H9 (cell line): ENCODE data around the gene NTRK2. TPM values are rescaled to one million over a fixed set of nuclear protein-coding genes. Genes with fewer than 3 reads are reported as not detected.

Experiments used
- DNase-seq: peaks from one replicate; pipeline ENCODE4 v3.0.0-alpha.2; 2017
- H2AFZ ChIP-seq: one replicate; pipeline ENCODE4 v1.6.1; 2013; ENCODE audit warnings: mild to moderate bottlenecking, low read length, control low read depth, moderate library complexity
- H2AK5ac ChIP-seq: 2 replicates; pipeline ENCODE4 v1.6.1; 2013; ENCODE audit warnings: low read length, control low read depth, mixed read lengths; ENCODE audit not compliant: insufficient read length
- H2BK120ac ChIP-seq: one replicate; pipeline ENCODE4 v1.6.1; 2013; ENCODE audit warnings: low read depth, mild to moderate bottlenecking, low read length, control low read depth, inconsistent platforms; ENCODE audit not compliant: poor library complexity, severe bottlenecking
- H2BK12ac ChIP-seq: 2 replicates; pipeline ENCODE4 v1.6.1; 2013; ENCODE audit warnings: low read length, control low read depth, mixed read lengths, low read depth; ENCODE audit not compliant: insufficient read length
- H2BK15ac ChIP-seq: 2 replicates; pipeline ENCODE4 v1.6.1; 2013; ENCODE audit warnings: low read depth, low read length, control low read depth
- H2BK20ac ChIP-seq: one replicate; pipeline ENCODE4 v1.6.1; 2013; ENCODE audit warnings: low read depth, mild to moderate bottlenecking, low read length, control low read depth, inconsistent platforms; ENCODE audit not compliant: poor library complexity, severe bottlenecking
- H2BK5ac ChIP-seq: 2 replicates; pipeline ENCODE4 v1.6.1; 2013; ENCODE audit warnings: low read length, control low read depth, mixed read lengths; ENCODE audit not compliant: insufficient read length
- H3K14ac ChIP-seq: 2 replicates; pipeline ENCODE4 v1.6.1; 2013; ENCODE audit warnings: low read length, control low read depth; ENCODE audit not compliant: insufficient read depth
- H3K18ac ChIP-seq: 2 replicates; pipeline ENCODE4 v1.6.1; 2013; ENCODE audit warnings: low read depth, mild to moderate bottlenecking, mixed read lengths, low read length, control low read depth; ENCODE audit not compliant: insufficient read length
- H3K23ac ChIP-seq: 2 replicates; pipeline ENCODE4 v1.6.1; 2013; ENCODE audit warnings: low read length, control low read depth, mixed read lengths, low read depth; ENCODE audit not compliant: insufficient read length
- H3K23me2 ChIP-seq: 2 replicates; pipeline ENCODE4 v1.6.1; 2013; ENCODE audit warnings: low read depth, mild to moderate bottlenecking, mixed read lengths, low read length, control low read depth; ENCODE audit not compliant: insufficient read length, poor library complexity, severe bottlenecking
- H3K27ac ChIP-seq: 2 replicates; pipeline ENCODE4 v1.5.1; 2013; ENCODE audit warnings: low read length, control low read depth, mixed read lengths, low read depth; ENCODE audit not compliant: insufficient read length
- H3K27me3 ChIP-seq: 2 replicates; pipeline ENCODE4 v1.6.1; 2013; ENCODE audit warnings: low read length, control low read depth, inconsistent platforms; ENCODE audit not compliant: insufficient read depth
- H3K4ac ChIP-seq: 2 replicates; pipeline ENCODE4 v1.6.1; 2013; ENCODE audit warnings: low read depth, mild to moderate bottlenecking, control low read depth, inconsistent platforms, low read length, moderate library complexity
- H3K4me1 ChIP-seq: 2 replicates; pipeline ENCODE4 v1.6.1; 2013; ENCODE audit warnings: low read length, control low read depth, inconsistent platforms; ENCODE audit not compliant: insufficient read depth
- H3K4me2 ChIP-seq: 2 replicates; pipeline ENCODE4 v1.6.1; 2013; ENCODE audit warnings: low read length, control low read depth, mixed read lengths; ENCODE audit not compliant: insufficient read length, insufficient read depth
- H3K56ac ChIP-seq: 2 replicates; pipeline ENCODE4 v1.6.1; 2013; ENCODE audit warnings: low read depth, mild to moderate bottlenecking, mixed read lengths, low read length, control low read depth; ENCODE audit not compliant: insufficient read length
- H3K79me1 ChIP-seq: 2 replicates; pipeline ENCODE4 v1.6.1; 2013; ENCODE audit warnings: low read depth, mild to moderate bottlenecking, moderate library complexity, low read length, control low read depth, inconsistent platforms; ENCODE audit not compliant: insufficient read depth, poor library complexity, severe bottlenecking
- H3K79me2 ChIP-seq: 2 replicates; pipeline ENCODE4 v1.6.1; 2013; ENCODE audit warnings: low read length, control low read depth, inconsistent platforms; ENCODE audit not compliant: insufficient read depth
- H3K9ac ChIP-seq: 2 replicates; pipeline ENCODE4 v1.6.1; 2013; ENCODE audit warnings: low read length, control low read depth, mixed read lengths; ENCODE audit not compliant: insufficient read length; ENCODE audit errors: extremely low read depth
- H3K9me3 ChIP-seq: one replicate; pipeline ENCODE4 v1.6.1; 2013; ENCODE audit warnings: low read depth, low read length, inconsistent platforms; ENCODE audit not compliant: control insufficient read depth
- H3T11ph ChIP-seq: one replicate; pipeline ENCODE4 v1.6.1; 2013; ENCODE audit warnings: mild to moderate bottlenecking, low read length, control low read depth, inconsistent platforms
- H4K20me1 ChIP-seq: one replicate; pipeline ENCODE4 v1.6.1; 2013; ENCODE audit not compliant: control insufficient read depth, insufficient read length, insufficient read depth
- H4K5ac ChIP-seq: 2 replicates; pipeline ENCODE4 v1.6.1; 2013; ENCODE audit warnings: low read depth, mild to moderate bottlenecking, mixed read lengths, low read length, control low read depth; ENCODE audit not compliant: insufficient read length
- H4K8ac ChIP-seq: replicated peaks from 2 replicates; pipeline ENCODE4 v1.6.1; 2013; ENCODE audit warnings: low read length, control low read depth, mixed read lengths, low read depth; ENCODE audit not compliant: insufficient read length
- H4K91ac ChIP-seq: 2 replicates; pipeline ENCODE4 v1.6.1; 2013; ENCODE audit warnings: low read depth, mild to moderate bottlenecking, moderate library complexity, mixed read lengths, low read length, control low read depth; ENCODE audit not compliant: insufficient read length
- H3K27ac Mint-ChIP-seq, 3 experiments: 2 replicates in 2 of 3; 3 replicates in 1 of 3; pipeline ENCODE4 v1.8.0; 2020 to 2021; ENCODE audit warnings: mixed read lengths in 3 of 3, mild to moderate bottlenecking in 1 of 3, moderate library complexity in 1 of 3
- H3K27me3 Mint-ChIP-seq: 2 replicates; pipeline ENCODE4 v1.8.0; 2021; ENCODE audit warnings: low read depth, mild to moderate bottlenecking, moderate library complexity, mixed read lengths
- H3K36me3 Mint-ChIP-seq, 3 experiments: 2 replicates in 2 of 3; 3 replicates in 1 of 3; pipeline ENCODE4 v1.8.0; 2020 to 2021; ENCODE audit warnings: low read depth in 3 of 3, mixed read lengths in 3 of 3; ENCODE audit not compliant: insufficient read depth in 1 of 3
- H3K4me1 Mint-ChIP-seq, 2 experiments: 2 replicates each; pipeline ENCODE4 v1.8.0; 2020; ENCODE audit warnings: mixed read lengths in 2 of 2
- H3K4me3 Mint-ChIP-seq, 2 experiments: 2 replicates in 1 of 2; 3 replicates in 1 of 2; pipeline ENCODE4 v1.8.0; 2020 to 2021; ENCODE audit warnings: mild to moderate bottlenecking in 2 of 2, mixed read lengths in 2 of 2, moderate library complexity in 1 of 2
- H3K9me3 Mint-ChIP-seq, 2 experiments: 2 replicates in 1 of 2; 3 replicates in 1 of 2; pipeline ENCODE4 v1.8.0; 2020; ENCODE audit warnings: mild to moderate bottlenecking in 2 of 2, mixed read lengths in 2 of 2, moderate library complexity in 1 of 2
- WGBS: extraction: QIAGEN DNeasy Blood & Tissue Kit; methylation state at CpG from one replicate; pipeline ENCODE4 v1.1.7; 2013; ENCODE audit warnings: missing lambda C conversion rate, low lambda C conversion rate, mixed read lengths; ENCODE audit not compliant: insufficient read length; ENCODE audit errors: extremely low coverage; 5-methylcytosine and 5-hydroxymethylcytosine counted together
- total RNA-seq: library from RNA; stranded (reverse); gene quantifications from 2 replicates; pipeline ENCODE4 v1.2.1, GENCODE V29; 2021
- TF ChIP-seq, protein P1 (sequence below): fragments of 200-600 bp; sonication (generic); conservative IDR thresholded peaks from 3 replicates; pipeline ENCODE4 v1.8.0; 2021; ENCODE audit warnings: antibody characterized with exemption, mild to moderate bottlenecking

Gene NTRK2
- total RNA-seq, 1 experiment from 2014 or later: 0.02 TPM

DNA sequence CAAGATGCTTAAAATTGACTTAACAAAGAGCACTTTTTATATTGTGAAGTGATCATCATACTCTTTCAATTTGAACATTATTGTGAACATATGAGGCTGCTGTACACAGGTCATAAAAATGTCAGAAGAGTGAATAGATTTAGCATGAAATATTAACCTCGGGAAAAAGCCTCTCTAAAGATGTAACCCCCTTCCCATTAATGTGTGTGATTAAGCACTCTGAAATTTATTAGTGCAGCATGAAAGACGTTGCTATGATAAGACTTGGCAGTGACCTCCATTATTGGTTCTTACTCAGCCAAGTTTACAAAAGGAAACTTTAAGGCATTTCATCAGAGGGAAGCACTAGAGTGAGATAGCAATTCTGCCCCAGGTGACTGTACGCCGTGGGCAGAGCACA is 326.5 kb downstream of the NTRK2 start:
- no peak overlapping the region for H3K27ac Mint-ChIP-seq
- peaks cover 13 to 15% of the 10 kb centered on the region in 2 experiments for H3K9me3 Mint-ChIP-seq
- no peak overlapping the region for H4K5ac ChIP-seq
- H2BK120ac ChIP-seq: no peak overlapping the region
- TF ChIP-seq, protein P1, sequence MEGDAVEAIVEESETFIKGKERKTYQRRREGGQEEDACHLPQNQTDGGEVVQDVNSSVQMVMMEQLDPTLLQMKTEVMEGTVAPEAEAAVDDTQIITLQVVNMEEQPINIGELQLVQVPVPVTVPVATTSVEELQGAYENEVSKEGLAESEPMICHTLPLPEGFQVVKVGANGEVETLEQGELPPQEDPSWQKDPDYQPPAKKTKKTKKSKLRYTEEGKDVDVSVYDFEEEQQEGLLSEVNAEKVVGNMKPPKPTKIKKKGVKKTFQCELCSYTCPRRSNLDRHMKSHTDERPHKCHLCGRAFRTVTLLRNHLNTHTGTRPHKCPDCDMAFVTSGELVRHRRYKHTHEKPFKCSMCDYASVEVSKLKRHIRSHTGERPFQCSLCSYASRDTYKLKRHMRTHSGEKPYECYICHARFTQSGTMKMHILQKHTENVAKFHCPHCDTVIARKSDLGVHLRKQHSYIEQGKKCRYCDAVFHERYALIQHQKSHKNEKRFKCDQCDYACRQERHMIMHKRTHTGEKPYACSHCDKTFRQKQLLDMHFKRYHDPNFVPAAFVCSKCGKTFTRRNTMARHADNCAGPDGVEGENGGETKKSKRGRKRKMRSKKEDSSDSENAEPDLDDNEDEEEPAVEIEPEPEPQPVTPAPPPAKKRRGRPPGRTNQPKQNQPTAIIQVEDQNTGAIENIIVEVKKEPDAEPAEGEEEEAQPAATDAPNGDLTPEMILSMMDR: no peak
- no peak overlapping the region for H3K14ac ChIP-seq
- H3K27ac ChIP-seq: no peak overlapping the region
- no peaks in the 10 kb centered on the region for H3K79me1 ChIP-seq
- peaks cover 18% of the 10 kb centered on the region for H3K27me3 Mint-ChIP-seq
- H2BK5ac ChIP-seq: no peak overlapping the region
- DNase-seq: no peak
- H2AFZ ChIP-seq: no peak overlapping the region
- peaks cover 4 to 7% of the 10 kb centered on the region in 2 experiments; a peak in 2 of 4 replicates for H3K4me1 Mint-ChIP-seq
- no peaks in the 10 kb centered on the region for H3K23me2 ChIP-seq
- no peak overlapping the region for H4K8ac ChIP-seq
- no peak overlapping the region for H3K4ac ChIP-seq
- H4K91ac ChIP-seq: no peak overlapping the region
- no peak overlapping the region for H3T11ph ChIP-seq
- H3K18ac ChIP-seq: no peak overlapping the region
- no peak overlapping the region for H2BK12ac ChIP-seq
- no peak overlapping the region for H3K56ac ChIP-seq
- H2AK5ac ChIP-seq: no peak overlapping the region
- no peaks in the 10 kb centered on the region for H3K4me1 ChIP-seq
- H3K79me2 ChIP-seq: no peaks in the 10 kb centered on the region
- no peak overlapping the region for H3K4me2 ChIP-seq
- peaks cover 1 to 14% (median 5%) of the 10 kb centered on the region in 3 experiments; a peak in 6 of 7 replicates for H3K36me3 Mint-ChIP-seq
- no peak overlapping the region for H2BK20ac ChIP-seq
- H3K23ac ChIP-seq: no peak overlapping the region
- no peaks in the 10 kb centered on the region for H3K9me3 ChIP-seq
- no peaks in the 10 kb centered on the region for H4K20me1 ChIP-seq
- no peak overlapping the region for H3K4me3 Mint-ChIP-seq
- no peak overlapping the region for H2BK15ac ChIP-seq
- no peak overlapping the region for H3K9ac ChIP-seq
- no peaks in the 10 kb centered on the region for H3K27me3 ChIP-seq
- no CpG with 5 or more reads among the region's 4 CpGs for WGBS
